Activated B cell treated with CpG ODN at 0.5 μM for 24 hours (primary cell): ENCODE data around the gene PDXK. TPM values are rescaled to one million over a fixed set of nuclear protein-coding genes. Genes with fewer than 3 reads are reported as not detected.

Experiments
- ATAC-seq: fragments of 200-7000 bp; cut with Tn5 transposase; one replicate; pipeline ENCODE4 v1.10.0; 2021; ENCODE audit warnings: low read depth, mild to moderate bottlenecking, moderate library complexity
- CTCF ChIA-PET: fragments of 350-600 bp; sonication (Branson Sonifier 250); formaldehyde crosslinking; loops from one replicate; lab custom pipeline; 2021; ENCODE audit warnings: antibody characterized with exemption; lab: Charles Lee
- POLR2A ChIA-PET: fragments of 350-600 bp; sonication (Branson Sonifier 250); formaldehyde crosslinking; loops from one replicate; lab custom pipeline; 2021; ENCODE audit warnings: antibody characterized with exemption; lab: Charles Lee
- DNase-seq: peaks from one replicate; pipeline ENCODE4 v3.0.0; 2022
- H3K27ac Mint-ChIP-seq: one replicate; pipeline ENCODE4 v1.8.0; 2020; ENCODE audit warnings: mixed read lengths
- H3K27me3 Mint-ChIP-seq: one replicate; pipeline ENCODE4 v1.8.0; 2021; ENCODE audit warnings: mixed read lengths
- H3K36me3 Mint-ChIP-seq: one replicate; pipeline ENCODE4 v1.8.0; 2021; ENCODE audit warnings: low read depth, mixed read lengths
- H3K4me1 Mint-ChIP-seq: one replicate; pipeline ENCODE4 v1.8.0; 2021; ENCODE audit warnings: mixed read lengths
- H3K4me3 Mint-ChIP-seq: one replicate; pipeline ENCODE4 v1.8.0; 2020; ENCODE audit warnings: mild to moderate bottlenecking, mixed read lengths
- H3K9me3 Mint-ChIP-seq: one replicate; pipeline ENCODE4 v1.8.0; 2020; ENCODE audit warnings: mixed read lengths
- intact Hi-C: fragments of 100-400 bp; cut with micrococcal nuclease; formaldehyde crosslinking; loops from one replicate; pipeline ENCODE4 v1.15.1; 2024
- total RNA-seq: library from RNA; stranded (reverse); gene quantifications from 2 replicates; pipeline ENCODE4 v1.2.3, GENCODE V29; 2022
- TF ChIP-seq, protein P1 (sequence below): fragments of 200-600 bp; IDR thresholded peaks from one replicate; pipeline ENCODE4 v1.8.0; 2022; ENCODE audit warnings: antibody characterized with exemption, mild to moderate bottlenecking

The PDXK gene
- total RNA-seq, 1 donor from 2014 or later = 54.2 TPM

DNA sequence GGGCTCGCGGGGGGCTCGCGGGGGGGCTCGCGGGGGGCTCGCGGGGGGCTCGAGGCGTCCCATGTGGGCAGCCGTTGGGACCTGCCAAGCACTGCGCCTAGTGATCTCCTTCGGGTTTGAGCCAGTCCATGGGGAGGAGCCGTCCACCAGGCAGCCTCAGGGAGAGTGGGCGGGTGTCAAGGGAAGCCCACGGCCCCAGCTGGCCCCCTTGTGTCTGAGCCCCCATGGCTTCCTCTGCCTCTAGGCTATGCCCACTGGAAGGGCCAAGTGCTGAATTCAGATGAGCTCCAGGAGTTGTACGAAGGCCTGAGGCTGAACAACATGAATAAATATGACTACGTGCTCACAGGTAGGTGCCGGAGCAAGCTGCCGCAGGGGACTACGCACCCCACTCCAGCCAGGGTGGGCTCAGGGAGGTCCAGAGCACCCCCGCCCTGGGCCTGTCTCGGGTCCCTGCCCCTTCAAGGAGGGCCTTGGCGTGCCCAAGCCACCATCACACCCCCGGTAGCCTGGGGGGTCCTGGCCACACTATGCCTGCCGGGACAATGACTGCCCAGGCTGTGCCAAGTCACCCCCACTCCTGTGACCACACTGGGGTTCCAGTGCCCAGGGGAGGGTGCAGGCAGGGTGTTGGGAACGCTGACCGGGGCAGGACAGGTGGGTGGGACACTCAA lies 22.6 kb downstream of the PDXK start:
- ChIA-PET POLR2A (interaction anchor here (1.6 kb wide), 1 partner anchor 13 kb away, joined by 5 read pairs; no protein-coding TSS in a partner anchor), CTCF (no interaction called here)
- H3K27me3 Mint-ChIP-seq = no peaks in the 10 kb centered on the region
- TF ChIP-seq, protein P1, sequence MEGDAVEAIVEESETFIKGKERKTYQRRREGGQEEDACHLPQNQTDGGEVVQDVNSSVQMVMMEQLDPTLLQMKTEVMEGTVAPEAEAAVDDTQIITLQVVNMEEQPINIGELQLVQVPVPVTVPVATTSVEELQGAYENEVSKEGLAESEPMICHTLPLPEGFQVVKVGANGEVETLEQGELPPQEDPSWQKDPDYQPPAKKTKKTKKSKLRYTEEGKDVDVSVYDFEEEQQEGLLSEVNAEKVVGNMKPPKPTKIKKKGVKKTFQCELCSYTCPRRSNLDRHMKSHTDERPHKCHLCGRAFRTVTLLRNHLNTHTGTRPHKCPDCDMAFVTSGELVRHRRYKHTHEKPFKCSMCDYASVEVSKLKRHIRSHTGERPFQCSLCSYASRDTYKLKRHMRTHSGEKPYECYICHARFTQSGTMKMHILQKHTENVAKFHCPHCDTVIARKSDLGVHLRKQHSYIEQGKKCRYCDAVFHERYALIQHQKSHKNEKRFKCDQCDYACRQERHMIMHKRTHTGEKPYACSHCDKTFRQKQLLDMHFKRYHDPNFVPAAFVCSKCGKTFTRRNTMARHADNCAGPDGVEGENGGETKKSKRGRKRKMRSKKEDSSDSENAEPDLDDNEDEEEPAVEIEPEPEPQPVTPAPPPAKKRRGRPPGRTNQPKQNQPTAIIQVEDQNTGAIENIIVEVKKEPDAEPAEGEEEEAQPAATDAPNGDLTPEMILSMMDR = no peak
- peaks cover 4% of the 10 kb centered on the region for H3K4me1 Mint-ChIP-seq
- intact Hi-C loops = no loop called here
- no peaks in the 10 kb centered on the region for H3K9me3 Mint-ChIP-seq
- H3K4me3 Mint-ChIP-seq = no peak overlapping the region
- no peak overlapping the region for H3K27ac Mint-ChIP-seq
- H3K36me3 Mint-ChIP-seq = peaks cover 32% of the 10 kb centered on the region
- no peak for ATAC-seq
- DNase-seq = no peak

DNA sequence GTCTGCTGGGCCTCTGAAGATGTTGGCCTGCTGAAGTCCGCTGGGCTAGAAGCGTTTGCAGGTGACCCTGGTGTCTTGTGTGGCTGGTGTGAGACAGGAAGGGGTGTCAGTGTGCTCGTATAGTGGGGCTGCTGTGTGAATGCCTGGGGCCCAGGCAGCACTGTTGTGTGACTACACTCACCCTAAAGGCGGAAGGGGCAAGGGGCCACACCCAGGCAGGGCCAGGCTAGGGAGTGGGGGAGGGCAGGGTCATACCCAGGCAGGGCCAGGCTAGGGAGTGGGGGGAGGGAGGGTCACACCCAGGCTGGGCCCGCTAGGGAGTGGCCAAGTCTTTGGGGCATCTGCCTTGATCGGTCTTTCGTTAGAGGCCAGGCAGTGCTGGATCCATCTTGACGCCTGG lies 25.0 kb downstream of the PDXK start:
- no peak for DNase-seq
- intact Hi-C loops = no loop called here
- Mint-ChIP-seq H3K9me3 (no peaks in the 10 kb centered on the region), H3K36me3 (peaks cover 43% of the 10 kb centered on the region), H3K27ac (no peak overlapping the region), H3K4me3 (no peak overlapping the region), H3K4me1 (peaks cover 4% of the 10 kb centered on the region), H3K27me3 (no peaks in the 10 kb centered on the region)
- POLR2A ChIA-PET = no interaction called here
- CTCF ChIA-PET = no interaction called here
- TF ChIP-seq, protein P1 = no peak
- no peak for ATAC-seq

DNA sequence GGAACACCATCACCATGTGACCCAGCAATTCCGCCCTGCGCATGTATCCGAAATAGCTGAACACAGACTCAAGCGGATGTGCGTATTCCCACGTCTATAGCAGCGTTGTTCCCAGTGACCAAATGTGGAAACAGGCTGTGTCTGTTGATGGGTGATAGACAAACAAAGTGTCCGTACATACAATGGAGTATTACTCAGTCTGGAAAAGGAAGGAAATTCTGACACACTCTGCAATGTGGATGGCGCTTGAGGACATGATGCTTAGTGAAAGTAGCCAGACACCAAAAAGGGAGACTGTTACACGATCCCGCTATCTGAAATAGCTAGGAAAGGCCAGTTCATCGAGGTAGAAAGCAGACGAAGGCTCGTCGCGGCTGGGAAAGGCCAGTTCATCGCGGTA lies 25.8 kb downstream of the PDXK start:
- Mint-ChIP-seq H3K9me3 (no peaks in the 10 kb centered on the region), H3K4me1 (peaks cover 4% of the 10 kb centered on the region), H3K4me3 (no peak overlapping the region), H3K27me3 (no peaks in the 10 kb centered on the region), H3K36me3 (peaks cover 49% of the 10 kb centered on the region), H3K27ac (no peak overlapping the region)
- CTCF ChIA-PET = no interaction called here
- DNase-seq (no peak), ATAC-seq (no peak)
- POLR2A ChIA-PET = no interaction called here
- intact Hi-C loops = no loop called here
- TF ChIP-seq, protein P1 = no peak

DNA sequence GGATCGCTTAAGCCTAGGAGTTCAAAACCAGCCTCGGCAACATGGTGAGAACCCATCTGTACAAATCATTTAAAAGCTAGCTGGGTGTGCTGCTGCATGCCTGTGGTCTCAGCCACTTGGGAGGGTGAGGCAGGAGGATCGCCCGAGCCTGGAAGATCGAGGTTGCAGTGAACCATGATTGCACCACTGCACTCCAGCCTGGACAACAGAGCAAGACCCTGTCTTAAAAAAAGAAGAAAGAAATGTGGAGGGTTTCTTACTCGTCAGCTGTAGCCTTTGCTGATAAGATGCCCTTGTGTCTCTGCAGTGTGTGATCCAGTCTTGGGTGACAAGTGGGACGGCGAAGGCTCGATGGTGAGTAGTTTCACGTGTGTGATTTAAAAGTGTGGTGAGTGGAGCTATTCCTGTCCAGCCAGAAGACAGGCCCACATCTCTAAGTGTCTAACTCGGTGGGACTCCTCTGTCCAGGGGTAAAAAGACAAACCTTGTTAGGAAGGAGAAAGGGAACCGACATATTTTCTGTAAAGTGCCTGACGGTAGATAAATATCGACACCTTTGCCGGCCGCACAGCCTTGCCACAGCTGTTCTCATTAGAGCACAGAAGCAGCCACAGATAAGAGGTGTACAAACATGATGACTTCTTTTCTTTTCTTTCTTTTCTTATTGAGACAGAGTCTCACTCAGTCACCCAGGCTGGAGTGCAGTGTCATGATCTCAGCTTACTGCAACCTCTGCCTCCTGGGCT lies 27.0 kb downstream of the PDXK start:
- no peaks in the 10 kb centered on the region for H3K4me1 Mint-ChIP-seq
- no peak overlapping the region for H3K27ac Mint-ChIP-seq
- H3K27me3 Mint-ChIP-seq = no peaks in the 10 kb centered on the region
- H3K9me3 Mint-ChIP-seq = no peaks in the 10 kb centered on the region
- CTCF ChIA-PET = no interaction called here
- no peak overlapping the region for H3K4me3 Mint-ChIP-seq
- H3K36me3 Mint-ChIP-seq = peaks cover 56% of the 10 kb centered on the region
- intact Hi-C loops = no loop called here
- DNase-seq (no peak), ATAC-seq (no peak)
- POLR2A ChIA-PET = no interaction called here
- TF ChIP-seq, protein P1 = no peak

DNA sequence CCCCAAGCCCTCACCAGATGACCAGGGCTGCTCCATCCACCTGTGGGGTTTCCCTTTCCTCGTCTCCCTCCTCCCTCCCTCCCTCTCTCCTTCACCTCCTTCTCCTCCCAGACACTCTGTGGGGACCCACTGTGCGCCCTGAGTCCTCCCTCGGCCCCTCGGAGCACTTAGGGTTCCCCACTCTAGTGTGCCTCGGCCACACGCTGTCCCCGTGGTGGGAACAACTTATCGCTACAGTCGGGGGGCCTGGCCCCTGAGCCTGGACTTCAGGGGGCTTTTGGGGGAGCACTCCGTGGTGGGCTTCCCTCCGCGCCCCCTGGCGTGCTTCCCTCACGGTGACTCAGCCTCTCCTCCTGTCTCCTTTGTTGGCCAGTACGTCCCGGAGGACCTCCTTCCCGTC lies 29.7 kb downstream of the PDXK start:
- Mint-ChIP-seq H3K9me3 (no peaks in the 10 kb centered on the region), H3K4me3 (no peak overlapping the region), H3K4me1 (no peaks in the 10 kb centered on the region), H3K27me3 (no peaks in the 10 kb centered on the region), H3K36me3 (peaks cover 74% of the 10 kb centered on the region), H3K27ac (no peak overlapping the region)
- ChIA-PET CTCF (no interaction called here), POLR2A (no interaction called here)
- TF ChIP-seq, protein P1 = no peak
- no peak for DNase-seq
- intact Hi-C loops = no loop called here
- no peak for ATAC-seq
